GM18508 (cell line): Measurements from ENCODE around the gene GSTM3.
"Not testable (repeated sequence)": the region's sequence is repeated elsewhere in the genome, so short reads cannot be mapped to it uniquely, and the experiment has no call there.

Experiments used
- ATAC-seq: cut with Tn5 transposase; IDR thresholded peaks from one replicate; pipeline ENCODE4 v1.9.1; 2021; ENCODE audit warnings: moderate number of reproducible peaks; ENCODE audit not compliant: insufficient read depth, unreplicated experiment

The GSTM3 gene

GRCh38 chr1:109708949-109709348 is 31.9 kb downstream of the GSTM3 start:
- not testable (repeated sequence) for ATAC-seq

- no peak for ATAC-seq
Observed at GRCh38 chr1:109705411-109705810, 35.4 kb downstream of the GSTM3 start.

GRCh38 chr1:109704173-109704572 is 36.7 kb downstream of the GSTM3 start:
- no peak for ATAC-seq

GRCh38 chr1:109702940-109703339 is 37.9 kb downstream of the GSTM3 start:
- not testable (repeated sequence) for ATAC-seq

GRCh38 chr1:109697861-109698260 is 43.0 kb downstream of the GSTM3 start:
- not testable (repeated sequence) for ATAC-seq

- ATAC-seq = no peak
Observed at GRCh38 chr1:109697066-109697465, 43.8 kb downstream of the GSTM3 start.

- ATAC-seq = not testable (repeated sequence)
Observed at GRCh38 chr1:109695138-109695537, 45.7 kb downstream of the GSTM3 start.

GRCh38 chr1:109694400-109694799 is 46.4 kb downstream of the GSTM3 start:
- ATAC-seq = not testable (repeated sequence)

GRCh38 chr1:109691759-109692158 is 49.1 kb downstream of the GSTM3 start:
- no peak for ATAC-seq

- no peak for ATAC-seq
Observed at GRCh38 chr1:109689844-109690405, 50.9 kb downstream of the GSTM3 start.

- ATAC-seq = no peak
Observed at GRCh38 chr1:109687641-109688499, 53.0 kb downstream of the GSTM3 start, which contains the start of gene GSTM1. Gene GSTM1, plus strand, starts transcription at chr1:109687817. Its CDS starts 57 bp downstream, at chr1:109687874.

GRCh38 chr1:109687109-109687508 is 53.7 kb downstream of the GSTM3 start:
- not testable (repeated sequence) for ATAC-seq

GRCh38 chr1:109685890-109686289 is 54.9 kb downstream of the GSTM3 start:
- not testable (repeated sequence) for ATAC-seq

- not testable (repeated sequence) for ATAC-seq
Observed at GRCh38 chr1:109685399-109685798, 55.4 kb downstream of the GSTM3 start.

GRCh38 chr1:109684777-109685176 is 56.1 kb downstream of the GSTM3 start:
- not testable (repeated sequence) for ATAC-seq
